M059J (cell line): ENCODE data around the gene CSNK1G2. TPM values are rescaled to one million over a fixed set of nuclear protein-coding genes. Genes with fewer than 3 reads are reported as not detected.

Experiments
- DNase-seq: peaks from one replicate; pipeline ENCODE4 v3.0.0-alpha.2; 2012; ENCODE audit warnings: low read depth
- total RNA-seq: library from RNA; depleted of rRNA; stranded (reverse); fragments of >200 nt; shearing (Covaris generic); gene quantifications from 2 replicates; pipeline ENCODE4 v1.2.3, GENCODE V29; 2014

Gene CSNK1G2
- total RNA-seq, 1 experiment from 2014 or later = 70.7 TPM

DNA sequence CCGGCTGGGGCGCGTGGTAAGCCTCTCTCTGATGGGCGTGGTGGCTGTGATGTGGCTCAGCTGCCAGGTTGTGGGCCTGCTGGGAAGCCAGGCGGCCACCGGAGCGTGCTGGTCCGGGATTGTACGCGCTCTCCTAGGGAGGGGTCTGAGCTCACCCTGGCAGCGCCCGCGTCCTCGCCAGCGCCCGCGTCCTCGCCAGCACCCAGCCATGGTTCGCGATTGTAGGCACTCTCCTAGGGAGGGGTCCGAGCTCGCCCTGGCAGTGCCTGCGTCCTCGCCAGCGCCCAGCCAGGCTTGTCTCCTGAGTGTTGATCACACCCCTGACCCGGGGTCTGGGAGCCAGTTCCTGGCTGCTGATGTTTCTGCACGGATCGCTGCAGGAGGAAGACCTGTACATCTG is 22.0 kb upstream of the CSNK1G2 start:
- DNase-seq = no peak

- no peak for DNase-seq
Measured at GRCh38 chr19:1920644-1921043, 20.3 kb upstream of the CSNK1G2 start.

DNA sequence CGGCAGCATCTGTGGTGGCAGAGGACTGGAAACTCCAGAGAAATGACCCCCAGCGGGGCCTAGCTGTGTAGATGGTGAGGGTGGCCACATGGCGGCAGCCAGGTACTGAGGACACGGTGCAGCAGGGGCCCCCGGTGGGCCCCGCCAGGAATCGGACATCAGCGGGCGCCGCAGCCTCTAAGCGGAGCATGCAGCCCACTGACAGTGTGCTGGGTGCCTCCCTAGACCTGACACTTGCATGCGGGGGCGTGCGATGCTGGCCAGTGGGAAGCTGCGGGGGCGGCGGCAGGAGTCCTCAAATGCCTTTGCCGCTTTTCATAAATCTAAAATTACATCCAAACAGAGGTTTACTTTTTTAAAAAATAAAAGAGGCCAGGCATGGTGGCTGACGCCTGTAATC is 19.6 kb upstream of the CSNK1G2 start:
- no peak for DNase-seq

- DNase-seq = no peak
Measured at GRCh38 chr19:1921825-1922224, 19.1 kb upstream of the CSNK1G2 start.

- no peak for DNase-seq
Measured at GRCh38 chr19:1922803-1923202, 18.2 kb upstream of the CSNK1G2 start.

DNA sequence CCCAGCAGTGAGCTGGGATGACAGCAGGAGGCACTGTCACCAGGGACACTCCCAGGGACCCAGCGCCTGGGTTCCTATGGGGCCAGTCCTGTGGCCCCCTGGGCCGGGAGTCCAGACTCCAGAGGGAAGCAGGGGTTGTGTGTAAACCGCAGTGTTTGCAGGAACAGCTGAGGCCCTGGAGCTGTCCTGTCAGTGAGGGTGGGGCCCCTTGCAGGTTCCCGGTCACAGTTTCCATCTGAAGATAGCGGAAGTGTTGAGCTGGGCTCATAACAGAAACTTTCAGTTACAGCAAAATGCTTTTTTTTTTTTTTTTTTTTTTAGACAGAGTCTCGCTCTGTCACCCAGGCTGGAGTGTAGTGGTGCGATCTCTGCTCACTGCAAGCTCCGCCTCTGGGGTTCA is 17.7 kb upstream of the CSNK1G2 start:
- no peak for DNase-seq

GRCh38 chr19:1924320-1924961 is 16.5 kb upstream of the CSNK1G2 start:
- DNase-seq = no peak

DNA sequence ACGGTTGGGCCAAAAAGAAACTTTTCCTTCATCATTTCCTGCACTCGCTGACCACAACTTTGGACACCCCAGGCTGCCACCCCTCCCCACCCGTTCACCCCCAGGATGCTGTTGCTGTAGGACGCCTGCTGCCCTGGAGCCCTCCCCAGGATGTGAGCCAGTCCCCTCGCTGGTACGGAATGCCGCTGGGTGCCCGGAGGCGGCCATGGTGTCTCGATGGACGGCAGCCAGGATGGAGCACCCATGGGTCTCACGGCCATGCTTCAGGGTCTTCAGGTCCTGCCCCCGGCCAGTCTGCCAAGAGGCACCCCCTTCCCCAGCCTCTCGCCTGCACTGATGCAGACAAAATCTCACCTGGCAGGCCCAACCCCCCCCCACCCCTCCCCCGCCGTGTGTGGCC is 15.4 kb upstream of the CSNK1G2 start:
- no peak for DNase-seq

DNA sequence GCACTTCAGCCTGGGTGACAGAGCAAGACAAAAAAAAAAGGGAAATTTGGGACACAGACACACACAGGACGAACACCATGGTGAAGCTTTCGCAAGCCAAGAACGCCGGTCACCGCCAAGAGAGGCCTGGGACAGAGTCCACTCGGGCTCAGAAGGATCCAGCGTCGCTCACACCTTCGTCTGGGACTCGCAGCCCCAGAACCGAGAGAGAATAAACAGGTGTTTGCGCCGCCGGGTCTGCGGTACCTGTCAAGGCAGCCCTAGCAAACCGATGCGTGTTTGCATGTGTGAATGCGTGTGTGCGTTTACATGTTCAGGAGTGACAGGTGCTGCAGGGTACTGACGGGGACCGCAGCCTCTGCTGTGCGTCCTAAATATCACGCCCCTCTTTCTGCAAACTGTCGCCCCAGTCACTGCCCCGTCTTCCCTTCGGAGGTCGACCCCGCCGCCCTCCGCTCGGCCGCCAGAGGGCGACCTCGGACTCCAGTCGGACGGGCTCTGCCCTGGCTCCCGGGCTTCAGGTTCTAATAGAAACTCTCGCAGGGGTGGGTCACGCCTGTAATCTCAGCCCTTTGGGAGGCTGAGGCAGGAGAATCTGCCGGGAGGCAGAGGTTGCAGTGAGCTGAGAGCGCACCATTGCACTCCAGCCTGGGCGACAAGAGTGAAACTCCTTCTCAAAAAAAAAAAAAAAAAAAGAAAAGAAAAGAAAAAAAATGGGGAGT is 11.8 kb upstream of the CSNK1G2 start:
- DNase-seq = peak; percentile 74

DNA sequence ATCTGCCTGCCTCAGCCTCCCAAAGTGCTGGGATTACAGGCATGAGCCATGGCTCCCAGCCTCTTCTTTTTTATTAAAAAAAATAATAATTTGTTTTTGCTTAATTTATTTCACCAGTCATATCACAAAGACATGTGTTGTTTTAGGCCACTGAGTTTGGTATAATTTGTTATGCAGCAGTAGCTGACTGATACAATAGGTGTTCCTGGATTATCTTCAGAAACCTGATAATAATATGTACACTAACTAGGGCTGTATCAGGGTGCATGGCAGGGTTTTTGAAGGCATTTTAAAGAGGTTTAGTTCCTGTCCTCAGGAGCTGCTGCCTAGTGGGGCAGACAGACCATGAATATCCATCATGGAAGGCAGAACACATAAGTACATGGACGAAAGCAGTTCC is 9.5 kb upstream of the CSNK1G2 start:
- no peak for DNase-seq

- no peak for DNase-seq
Measured at GRCh38 chr19:1932395-1932794, 8.6 kb upstream of the CSNK1G2 start.

DNA sequence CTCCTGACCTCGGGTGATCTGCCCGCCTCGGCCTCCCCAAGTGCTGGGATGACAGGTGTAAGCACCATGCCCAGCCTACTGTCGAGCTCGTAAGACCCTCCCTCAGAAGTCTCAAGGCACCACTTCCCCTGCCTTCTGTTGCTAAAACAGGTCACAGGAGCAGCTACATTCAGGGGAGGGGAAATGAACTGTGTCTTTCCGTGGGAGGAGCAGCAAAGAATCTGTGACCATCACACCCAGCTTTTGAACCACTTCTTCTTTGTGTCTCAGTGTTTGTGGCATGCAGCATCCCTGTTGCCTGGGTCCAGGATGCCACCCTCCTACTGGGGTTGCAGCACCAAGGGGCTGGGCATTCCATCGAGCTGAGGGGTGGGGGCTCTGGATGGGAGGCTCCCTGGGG is 7.7 kb upstream of the CSNK1G2 start:
- DNase-seq = no peak

GRCh38 chr19:1933942-1934341 is 7.0 kb upstream of the CSNK1G2 start:
- no peak for DNase-seq

DNA sequence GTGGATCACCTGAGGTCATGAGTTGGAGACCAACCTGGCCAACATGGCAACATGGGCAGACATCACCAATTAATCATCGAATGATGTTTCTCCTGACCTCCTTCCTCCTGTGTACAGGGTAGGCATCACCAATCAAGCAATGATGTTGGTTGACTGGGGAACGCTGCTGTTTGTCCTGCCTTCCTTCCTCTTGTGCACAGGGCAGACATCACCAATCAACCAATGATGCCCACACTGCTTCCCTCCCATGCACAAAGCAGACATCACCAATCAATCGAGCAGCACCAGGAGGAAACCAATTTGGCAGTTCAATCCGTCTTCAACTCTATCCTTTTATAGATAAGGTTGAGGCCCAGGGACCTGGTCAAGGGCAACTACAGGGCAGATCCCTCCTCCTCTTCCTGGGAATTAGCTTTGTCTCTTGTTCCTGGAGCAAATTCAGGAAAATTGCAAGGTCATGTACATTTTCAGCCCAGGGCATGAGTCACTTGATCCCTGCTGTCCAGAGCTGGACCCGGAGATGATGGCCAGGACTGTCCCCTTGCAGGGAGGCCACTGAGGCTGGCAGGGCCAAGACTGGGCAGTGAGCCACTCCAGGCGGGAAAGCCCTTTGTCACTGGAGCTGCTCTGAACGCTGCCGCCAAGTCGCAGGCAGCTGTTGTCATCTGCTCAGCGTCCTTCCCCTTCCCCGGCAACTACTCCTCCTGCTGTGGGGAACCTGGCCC is 5.3 kb upstream of the CSNK1G2 start:
- DNase-seq = peak; percentile 46

DNA sequence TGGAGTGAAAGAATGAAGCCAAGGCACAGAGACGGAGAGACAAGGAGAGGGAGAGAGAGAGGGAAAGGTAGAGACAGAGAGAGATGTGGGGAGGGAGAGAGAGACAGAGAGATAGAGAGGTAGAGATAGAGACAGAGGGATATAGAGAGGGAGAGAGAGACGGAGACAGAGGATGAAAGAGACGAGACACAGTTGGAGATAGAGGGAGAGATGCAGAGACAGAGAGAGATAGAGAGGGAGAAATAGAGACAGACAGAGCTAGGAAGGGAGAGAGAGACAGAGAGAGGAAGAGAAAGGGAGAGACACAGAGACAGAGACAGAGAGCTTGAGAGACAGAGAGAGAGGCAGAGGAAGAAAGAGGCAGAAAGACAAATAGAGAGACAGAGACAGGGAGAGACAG is 4.5 kb upstream of the CSNK1G2 start:
- no peak for DNase-seq

GRCh38 chr19:1936916-1937610 is 3.9 kb upstream of the CSNK1G2 start:
- no peak for DNase-seq

GRCh38 chr19:1938071-1938470 is 2.9 kb upstream of the CSNK1G2 start:
- DNase-seq = no peak

GRCh38 chr19:1942078-1942933 is 1.3 kb downstream of the CSNK1G2 start:
- peak; percentile 76 for DNase-seq

- no peak for DNase-seq
Measured at GRCh38 chr19:1942934-1943555, 2.1 kb downstream of the CSNK1G2 start.

DNA sequence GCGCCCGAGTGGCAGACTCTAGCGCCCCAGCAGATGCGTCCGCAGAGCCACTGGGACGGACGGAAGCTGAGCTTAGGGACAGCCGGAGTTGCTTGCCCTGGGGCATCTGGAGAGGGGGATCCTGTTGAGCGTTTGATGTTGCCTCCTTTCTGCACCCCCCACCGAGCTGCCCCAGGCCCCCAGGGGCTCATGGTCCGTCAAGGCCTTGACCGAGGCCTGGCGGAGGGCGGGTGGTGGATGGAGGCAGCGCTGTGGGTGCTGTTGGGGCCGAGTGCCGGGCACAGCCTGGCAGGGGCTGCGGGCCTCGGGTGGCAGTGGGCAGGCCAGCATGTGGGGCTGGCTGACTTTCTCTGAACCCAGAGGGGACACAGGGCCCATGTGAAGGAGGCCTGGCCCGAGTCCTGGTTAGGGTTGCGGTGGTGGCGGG is 2.7 kb downstream of the CSNK1G2 start:
- DNase-seq = no peak
